ENCODE results near the gene GRK7. TPM values are rescaled to one million over a fixed set of nuclear protein-coding genes. Genes with fewer than 3 reads are reported as not detected.

The GRK7 gene
- total RNA-seq, 1 experiment from 2014 or later = not detected

DNA sequence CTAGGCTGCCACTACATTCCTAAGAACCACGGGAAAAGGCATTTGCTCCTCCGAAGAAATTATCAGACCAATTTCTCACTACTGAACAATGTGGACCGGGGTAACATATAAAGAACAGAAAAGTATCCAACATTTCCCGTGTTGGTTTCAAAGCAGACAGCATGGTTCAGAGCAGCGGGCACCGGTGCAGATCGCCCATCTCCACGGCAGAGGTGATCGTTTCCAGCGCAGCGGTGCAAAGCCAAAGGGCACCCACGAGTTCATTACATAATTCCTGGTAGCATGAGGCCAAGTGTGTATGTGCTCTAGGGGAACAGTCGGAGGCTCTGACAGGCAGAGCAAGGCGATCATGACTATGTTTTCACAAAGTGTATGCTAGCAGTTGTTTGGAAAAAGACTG lies 13.2 kb downstream of the GRK7 start:
- DNase-seq = no peak
- Histone ChIP-seq H4K91ac (ENCODE audit: insufficient read length, low read depth, low read length) (no peak overlapping the region), H2AFZ (ENCODE audit: low read length) (no peak overlapping the region), H3K4me1 (ENCODE audit: insufficient read depth, low read length) (no peaks in the 10 kb centered on the region), H2BK120ac (ENCODE audit: low read depth, low read length, poor library complexity, severe bottlenecking) (no peak overlapping the region), H3K79me1 (ENCODE audit: insufficient read depth, low read depth, low read length, poor library complexity, severe bottlenecking) (no peaks in the 10 kb centered on the region), H4K8ac (replicated peaks; ENCODE audit: insufficient read length, low read depth, low read length) (no peak overlapping the region), H3K4me2 (ENCODE audit: insufficient read depth, insufficient read length, low read length) (no peak overlapping the region), H2BK5ac (ENCODE audit: insufficient read length, low read length) (no peak overlapping the region), H3K9ac (ENCODE audit: extremely low read depth, insufficient read length, low read length) (no peak overlapping the region), H2AK5ac (ENCODE audit: insufficient read length, low read length) (no peak overlapping the region), H3K23ac (ENCODE audit: insufficient read length, low read depth, low read length) (no peak overlapping the region), H2BK15ac (ENCODE audit: low read depth, low read length) (no peak overlapping the region), H3K9me3 (ENCODE audit: control insufficient read depth, low read depth, low read length) (no peaks in the 10 kb centered on the region), H3K4ac (ENCODE audit: low read depth, low read length) (no peak overlapping the region), H3K27ac (ENCODE audit: insufficient read length, low read depth, low read length) (no peak overlapping the region), H3K27me3 (ENCODE audit: insufficient read depth, low read length) (no peaks in the 10 kb centered on the region), H3K23me2 (ENCODE audit: insufficient read length, low read depth, low read length, poor library complexity, severe bottlenecking) (no peaks in the 10 kb centered on the region), H4K5ac (ENCODE audit: insufficient read length, low read depth, low read length) (no peak overlapping the region), H3K18ac (ENCODE audit: insufficient read length, low read depth, low read length) (no peak overlapping the region), H4K20me1 (ENCODE audit: control insufficient read depth, insufficient read depth, insufficient read length) (no peaks in the 10 kb centered on the region), H3K56ac (ENCODE audit: insufficient read length, low read depth, low read length) (no peak overlapping the region), H2BK12ac (ENCODE audit: insufficient read length, low read depth, low read length) (no peak overlapping the region), H3T11ph (ENCODE audit: low read length) (no peak overlapping the region), H3K79me2 (ENCODE audit: insufficient read depth, low read length) (no peaks in the 10 kb centered on the region), H3K14ac (ENCODE audit: insufficient read depth, low read length) (no peak overlapping the region), H2BK20ac (ENCODE audit: low read depth, low read length, poor library complexity, severe bottlenecking) (no peak overlapping the region)
- Mint-ChIP-seq H3K27ac (0 out of 7 replicates have a peak overlapping the region, but pooled peaks of 1 of the 3 experiments have one; percentile 70), H3K9me3 (peaks cover 0 to 4% of the 10 kb centered on the region in 2 experiments; a peak in 1 of 5 replicates), H3K36me3 (ENCODE audit: insufficient read depth in 1 of 3, low read depth in 3 of 3) (no peaks in the 10 kb centered on the region), H3K27me3 (ENCODE audit: low read depth) (no peaks in the 10 kb centered on the region; the same call in 1 of the 2 replicates), H3K4me1 (no peaks in the 10 kb centered on the region), H3K4me3 (no peak overlapping the region)
- TF ChIP-seq, protein P1, sequence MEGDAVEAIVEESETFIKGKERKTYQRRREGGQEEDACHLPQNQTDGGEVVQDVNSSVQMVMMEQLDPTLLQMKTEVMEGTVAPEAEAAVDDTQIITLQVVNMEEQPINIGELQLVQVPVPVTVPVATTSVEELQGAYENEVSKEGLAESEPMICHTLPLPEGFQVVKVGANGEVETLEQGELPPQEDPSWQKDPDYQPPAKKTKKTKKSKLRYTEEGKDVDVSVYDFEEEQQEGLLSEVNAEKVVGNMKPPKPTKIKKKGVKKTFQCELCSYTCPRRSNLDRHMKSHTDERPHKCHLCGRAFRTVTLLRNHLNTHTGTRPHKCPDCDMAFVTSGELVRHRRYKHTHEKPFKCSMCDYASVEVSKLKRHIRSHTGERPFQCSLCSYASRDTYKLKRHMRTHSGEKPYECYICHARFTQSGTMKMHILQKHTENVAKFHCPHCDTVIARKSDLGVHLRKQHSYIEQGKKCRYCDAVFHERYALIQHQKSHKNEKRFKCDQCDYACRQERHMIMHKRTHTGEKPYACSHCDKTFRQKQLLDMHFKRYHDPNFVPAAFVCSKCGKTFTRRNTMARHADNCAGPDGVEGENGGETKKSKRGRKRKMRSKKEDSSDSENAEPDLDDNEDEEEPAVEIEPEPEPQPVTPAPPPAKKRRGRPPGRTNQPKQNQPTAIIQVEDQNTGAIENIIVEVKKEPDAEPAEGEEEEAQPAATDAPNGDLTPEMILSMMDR (conservative IDR thresholded peaks at IDR 0.05) = no peak
- no CpG with 5 or more reads among the region's 14 CpGs for WGBS (ENCODE audit: extremely low coverage, insufficient read length, low lambda C conversion rate)
